ENCODE measurements around the gene CD247. TPM values are rescaled to one million over a fixed set of nuclear protein-coding genes. Genes with fewer than 3 reads are reported as not detected.

CD247 gene
- total and polyA plus RNA-seq, 2 of the 13 experiments (the other 11 are each of a cell fraction or from before 2014, with no cell fraction given) = 0.20 TPM; not detected in 1

DNA sequence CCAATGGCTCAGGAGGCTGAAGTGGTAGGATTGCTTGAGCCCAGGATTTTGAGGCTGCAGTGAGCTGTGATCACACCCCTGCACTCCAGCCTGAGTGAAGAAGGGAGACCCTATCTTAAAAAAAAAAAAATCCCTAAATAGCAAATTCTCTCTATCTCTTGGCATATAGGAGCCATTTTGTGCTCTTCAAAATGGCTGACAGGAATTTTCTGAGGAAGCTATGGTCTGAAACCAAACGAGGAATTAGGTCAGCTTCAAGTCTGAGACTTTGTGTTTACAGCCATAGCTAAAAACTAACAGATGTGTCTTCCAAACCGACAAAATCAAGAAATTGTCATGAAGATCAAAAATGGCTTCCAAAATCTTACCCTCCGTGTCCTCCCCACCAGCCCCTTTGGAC, 10.6 kb downstream of the CD247 start (continued):
- TF ChIP-seq JUND (CRISPR knock-in tag; IDR thresholded peaks at IDR 0.05) = no peak
- TF ChIP-seq ZNF20 (CRISPR knock-in tag; IDR thresholded peaks at IDR 0.05) = no peak
- TF ChIP-seq, protein P1, sequence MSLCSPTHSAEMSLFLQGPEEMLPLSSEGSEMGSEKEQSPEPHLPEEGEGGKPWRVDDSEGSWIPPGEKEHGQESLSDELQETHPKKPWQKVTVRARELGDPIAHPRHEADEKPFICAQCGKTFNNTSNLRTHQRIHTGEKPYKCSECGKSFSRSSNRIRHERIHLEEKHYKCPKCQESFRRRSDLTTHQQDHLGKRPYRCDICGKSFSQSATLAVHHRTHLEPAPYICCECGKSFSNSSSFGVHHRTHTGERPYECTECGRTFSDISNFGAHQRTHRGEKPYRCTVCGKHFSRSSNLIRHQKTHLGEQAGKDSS (CRISPR knock-in tag; IDR thresholded peaks at IDR 0.05; ENCODE audit: borderline replicate concordance, low read depth) = no peak
- TF ChIP-seq SP4 (CRISPR knock-in tag; IDR thresholded peaks at IDR 0.05) = no peak
- TF ChIP-seq RAD21 (CRISPR knock-in tag; IDR thresholded peaks at IDR 0.05) = no peak
- no peak for TF ChIP-seq ZNF350 (CRISPR knock-in tag; IDR thresholded peaks at IDR 0.05; ENCODE audit: borderline replicate concordance, low read depth)

DNA sequence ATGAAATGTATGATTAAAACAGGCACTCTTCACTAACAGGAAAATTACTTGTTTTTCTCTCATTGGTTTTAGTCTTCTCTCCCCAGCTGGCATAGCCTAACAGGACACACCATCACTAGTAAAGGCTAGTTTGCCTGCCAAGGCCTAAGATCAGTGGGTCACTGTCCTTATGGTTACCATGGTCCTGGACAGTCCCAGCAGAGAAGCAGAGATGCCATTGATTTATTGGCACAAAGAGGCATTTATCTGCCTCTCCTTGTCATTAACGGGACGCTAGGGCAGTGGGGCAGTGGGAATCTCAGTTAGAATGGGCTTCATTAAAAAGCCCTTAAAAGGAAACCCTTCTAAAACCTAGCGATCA, 13.9 kb downstream of the CD247 start:
- Histone ChIP-seq H4K20me1 (ENCODE audit: insufficient read depth, low read length) (no peaks in the 10 kb centered on the region), H3K36me3 (replicated peaks in 1 of 2; ENCODE audit: control insufficient read depth in 1 of 2, insufficient read depth in 2 of 2, low read length in 2 of 2) (no peaks in the 10 kb centered on the region), H2AFZ (ENCODE audit: low read length) (no peak overlapping the region), H3K27me3 (ENCODE audit: control insufficient read depth in 1 of 2, insufficient read depth in 2 of 2, low read length in 2 of 2) (peaks cover 3 to 32% of the 10 kb centered on the region in 2 experiments; a peak in 4 of 5 replicates), H3K9ac (ENCODE audit: insufficient read depth, low read depth, low read length) (no peak overlapping the region), H3K4me1 (ENCODE audit: insufficient read depth, low read length) (no peaks in the 10 kb centered on the region), H3K9me3 (ENCODE audit: low read length) (no peaks in the 10 kb centered on the region), H3K4me2 (ENCODE audit: low read depth, low read length) (no peak overlapping the region), H3K79me2 (ENCODE audit: insufficient read depth, low read length) (no peaks in the 10 kb centered on the region), H3K27ac (ENCODE audit: extremely low read length, insufficient read depth, low read length) (no peak overlapping the region), H3K4me3 (replicated peaks in 1 of 3; ENCODE audit: insufficient read depth in 1 of 3, low read depth in 2 of 3, low read length in 3 of 3) (no peak overlapping the region)
- BruUV-seq (replicated peaks) = no TSS peak
- FAIRE-seq = no peak
- ChIA-PET POLR2A (no interaction called here), CTCF (ENCODE audit: low intra/inter-chr PET ratio, low total read pairs) (no interaction called here)
- intact Hi-C loops (cut with micrococcal nuclease; ENCODE audit: unreplicated experiment) = no loop called here
- ATAC-seq = no peak
- 18% methylated on average over 3 of the region's 3 CpGs for WGBS (ENCODE audit: low lambda C conversion rate)
- no peak for TF ChIP-seq KLF9 (CRISPR knock-in tag; IDR thresholded peaks at IDR 0.05; ENCODE audit: low read depth)
- TF ChIP-seq CBX1 (IDR thresholded peaks at IDR 0.05; ENCODE audit: low read depth) = no peak
- no peak for TF ChIP-seq STAT5B (CRISPR knock-in tag; IDR thresholded peaks at IDR 0.05)
- no peak for TF ChIP-seq NFATC3 (CRISPR knock-in tag; IDR thresholded peaks at IDR 0.05)
- TF ChIP-seq XBP1 (CRISPR knock-in tag; IDR thresholded peaks at IDR 0.05) = no peak
- no peak for DNase-seq (ENCODE audit: low spot score)
- in situ Hi-C loops (cut with HindIII; ENCODE audit: extremely low pct_ligation_motif_present, low pct_unique_long_range_greater_than_20kb) = no loop called here
